ENCODE results near the gene HSPA12A.

Gene HSPA12A

GRCh38 chr10:116756277-116756676 lies 13.9 kb upstream of the HSPA12A start:
- TF ChIP-seq NFIC (IDR thresholded peaks at IDR 0.05) (no peak), USF1 (IDR thresholded peaks at IDR 0.05) (no peak), ZBTB7A (IDR thresholded peaks at IDR 0.05; ENCODE audit: low read depth) (no peak), MAX (IDR thresholded peaks at IDR 0.05) (no peak), CEBPB (IDR thresholded peaks at IDR 0.05) (no peak), YY1 (IDR thresholded peaks at IDR 0.05; ENCODE audit: low read depth) (no peak), EGR1 (IDR thresholded peaks at IDR 0.05) (no peak), RAD21 (IDR thresholded peaks at IDR 0.05; ENCODE audit: low read depth) (no peak), FOXM1 (IDR thresholded peaks at IDR 0.05; ENCODE audit: borderline replicate concordance, low read depth) (no peak), EP300 (IDR thresholded peaks at IDR 0.05; ENCODE audit: borderline replicate concordance) (no peak), CREB1 (IDR thresholded peaks at IDR 0.05; ENCODE audit: low read depth) (no peak), REST (IDR thresholded peaks at IDR 0.05; ENCODE audit: low read depth) (no peak), TAF1 (IDR thresholded peaks at IDR 0.05; ENCODE audit: low read depth) (no peak), TEAD4 (IDR thresholded peaks at IDR 0.05) (no peak), TCF12 (IDR thresholded peaks at IDR 0.05; ENCODE audit: low read depth) (no peak)

- TF ChIP-seq NFIC (IDR thresholded peaks at IDR 0.05) (peak; percentile 52), REST (IDR thresholded peaks at IDR 0.05; ENCODE audit: low read depth) (no peak)
Measured at GRCh38 chr10:116753759-116754158, 11.4 kb upstream of the HSPA12A start.

GRCh38 chr10:116752969-116753665 lies 10.8 kb upstream of the HSPA12A start:
- TF ChIP-seq EP300 (IDR thresholded peaks at IDR 0.05; ENCODE audit: borderline replicate concordance) (no peak), CREB1 (IDR thresholded peaks at IDR 0.05; ENCODE audit: low read depth) (no peak), TEAD4 (IDR thresholded peaks at IDR 0.05) (no peak), ZBTB7A (IDR thresholded peaks at IDR 0.05; ENCODE audit: low read depth) (no peak), MAX (IDR thresholded peaks at IDR 0.05) (no peak), CEBPB (IDR thresholded peaks at IDR 0.05) (no peak), REST (IDR thresholded peaks at IDR 0.05; ENCODE audit: low read depth) (no peak), RAD21 (IDR thresholded peaks at IDR 0.05; ENCODE audit: low read depth) (no peak), USF1 (IDR thresholded peaks at IDR 0.05) (no peak), NFIC (IDR thresholded peaks at IDR 0.05) (no peak), YY1 (IDR thresholded peaks at IDR 0.05; ENCODE audit: low read depth) (no peak), FOXM1 (IDR thresholded peaks at IDR 0.05; ENCODE audit: borderline replicate concordance, low read depth) (no peak)

- no peak for TF ChIP-seq TAF1 (IDR thresholded peaks at IDR 0.05; ENCODE audit: low read depth)
Measured at GRCh38 chr10:116752563-116752962, 10.2 kb upstream of the HSPA12A start.

- TF ChIP-seq USF1 (IDR thresholded peaks at IDR 0.05) (no peak), NFIC (IDR thresholded peaks at IDR 0.05) (no peak), TAF1 (IDR thresholded peaks at IDR 0.05; ENCODE audit: low read depth) (no peak), REST (IDR thresholded peaks at IDR 0.05; ENCODE audit: low read depth) (no peak), TEAD4 (IDR thresholded peaks at IDR 0.05) (no peak), TCF12 (IDR thresholded peaks at IDR 0.05; ENCODE audit: low read depth) (no peak), CEBPB (IDR thresholded peaks at IDR 0.05) (no peak), CREB1 (IDR thresholded peaks at IDR 0.05; ENCODE audit: low read depth) (no peak)
Measured at GRCh38 chr10:116748471-116748870, 6.1 kb upstream of the HSPA12A start.
